A172 (cell line): ENCODE data around the gene GPX6. TPM values are rescaled to one million over a fixed set of nuclear protein-coding genes. Genes with fewer than 3 reads are reported as not detected.
"Not testable (repeated sequence)": the region's sequence is repeated elsewhere in the genome, so short reads cannot be mapped to it uniquely, and the experiment has no call there.

Source experiments
- DNase-seq: peaks from one replicate; pipeline ENCODE4 v3.0.0-alpha.2; 2015; ENCODE audit warnings: low spot score
- total RNA-seq: library from RNA; depleted of rRNA; stranded (reverse); fragments of >200 nt; shearing (Covaris generic); gene quantifications from 2 replicates; pipeline ENCODE4 v1.2.3, GENCODE V29; 2014

The GPX6 gene
- total RNA-seq, 1 experiment from 2014 or later, result not detected

GRCh38 chr6:28525496-28526039 is 10.0 kb upstream of the GPX6 start, which contains the start of gene GPX5:
Gene GPX5, plus strand, starts transcription at chr6:28525881. Its CDS starts 133 bp downstream, at chr6:28526014.
- peak; percentile 31 for DNase-seq

DNA sequence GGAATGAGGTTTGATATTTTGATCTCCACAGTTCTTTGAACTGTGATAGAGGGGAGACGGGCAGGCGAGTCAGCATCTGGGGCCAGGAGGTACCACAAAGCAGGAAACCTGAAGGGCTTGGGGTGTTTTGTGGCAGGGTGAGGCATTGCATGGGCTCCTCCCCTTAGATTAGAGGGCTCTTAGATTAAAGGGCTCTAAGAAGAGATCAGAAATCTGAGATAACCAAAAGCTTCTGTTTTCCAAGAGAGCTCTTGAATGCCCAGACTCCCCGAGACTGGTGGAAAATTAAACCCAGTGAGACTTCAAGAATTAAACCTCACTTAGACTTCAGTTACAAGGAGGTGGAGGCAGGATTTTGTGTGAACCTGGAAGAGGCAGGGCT is 7.6 kb upstream of the GPX6 start:
- DNase-seq, result no peak

DNA sequence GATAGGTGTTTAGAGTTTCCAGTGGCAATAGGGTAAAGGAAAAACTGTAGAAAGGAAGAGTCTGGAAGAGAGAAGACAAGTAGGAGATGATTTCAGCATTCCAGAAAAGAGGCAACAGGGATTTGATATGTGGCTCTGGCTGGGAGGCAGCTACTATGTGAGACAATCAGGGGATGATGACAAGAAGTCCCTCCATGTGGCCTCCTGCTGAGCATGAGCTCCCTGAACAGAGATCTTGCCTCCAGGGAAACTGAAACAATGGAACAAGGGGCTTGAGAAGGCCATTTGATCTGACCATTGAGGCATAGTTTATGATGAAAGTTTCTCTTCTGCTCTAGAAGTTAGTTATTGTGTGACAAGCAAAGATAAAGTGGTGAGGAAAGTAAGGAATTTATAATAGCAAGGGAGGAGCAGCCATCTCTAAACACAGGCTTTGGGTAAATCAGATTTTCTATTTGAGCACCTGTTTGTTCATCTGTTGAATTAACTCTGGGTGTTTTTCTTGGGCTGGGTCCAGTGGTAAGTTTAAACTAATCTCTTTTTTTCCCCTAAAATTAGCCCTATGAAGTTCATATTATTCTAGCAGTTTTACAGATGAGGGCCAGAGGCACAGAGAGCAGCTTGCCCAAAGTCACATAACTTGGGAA is 7.1 kb upstream of the GPX6 start:
- DNase-seq, result no peak

DNA sequence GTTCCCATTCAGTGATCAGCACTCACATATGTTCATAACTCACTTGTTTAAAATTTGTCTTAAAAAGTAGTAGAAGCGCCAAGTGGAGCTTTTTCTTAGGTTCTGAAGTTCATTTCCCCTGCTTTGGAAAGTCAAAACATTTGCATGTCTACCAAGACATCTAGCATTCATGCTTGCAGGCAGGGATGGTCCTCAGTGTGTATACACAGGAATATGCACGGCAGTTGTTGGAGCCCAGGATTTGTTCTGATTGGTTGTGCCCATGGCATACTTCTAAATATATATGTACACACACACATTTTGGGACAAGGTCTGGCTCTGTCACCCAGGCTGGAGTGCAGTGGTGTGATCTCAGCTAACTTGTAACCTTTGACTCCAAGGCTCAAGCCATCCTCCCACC is 2.4 kb upstream of the GPX6 start:
- no peak for DNase-seq

GRCh38 chr6:28512387-28512786 is 3.2 kb downstream of the GPX6 start:
- not testable (repeated sequence) for DNase-seq

DNA sequence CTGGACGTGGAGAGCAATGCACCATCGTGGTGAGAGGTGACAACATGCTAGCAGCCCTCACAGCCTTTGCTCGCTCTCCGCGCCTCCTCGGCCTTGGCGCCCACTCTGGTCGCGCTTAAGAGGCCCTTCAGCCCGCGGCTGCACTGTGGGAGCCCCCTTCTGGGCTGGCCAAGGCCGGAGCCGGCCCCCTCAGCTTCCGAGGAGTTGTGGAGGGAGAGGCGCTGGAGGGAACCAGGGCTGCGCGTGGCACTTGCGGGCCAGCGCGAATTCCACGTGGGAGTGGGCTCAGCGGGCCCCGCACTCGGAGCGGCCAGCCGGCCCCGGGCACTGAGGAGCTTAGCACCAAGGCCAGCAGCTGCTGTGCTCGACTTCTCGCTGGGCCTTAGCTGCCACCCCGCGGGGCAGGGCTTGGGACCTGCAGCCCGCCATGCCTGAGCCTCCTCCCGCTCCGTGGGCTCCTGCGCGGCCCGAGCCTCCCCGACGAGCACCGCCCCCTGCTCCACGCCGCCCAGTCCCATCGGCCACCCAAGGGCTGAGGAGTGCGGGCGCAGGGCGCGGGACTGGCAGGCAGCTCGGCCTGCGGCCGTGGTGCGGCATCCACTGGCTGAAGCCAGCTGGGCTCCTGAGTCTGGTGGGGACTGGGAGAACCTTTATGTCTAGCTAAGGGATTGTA is 3.8 kb downstream of the GPX6 start:
- DNase-seq, result no peak

- DNase-seq, result no peak
Observed at GRCh38 chr6:28506807-28507475, 8.7 kb downstream of the GPX6 start.

GRCh38 chr6:28505733-28506132 is 9.9 kb downstream of the GPX6 start:
- no peak for DNase-seq

GRCh38 chr6:28502709-28503305 is 12.8 kb downstream of the GPX6 start:
- DNase-seq, result not testable (repeated sequence)

DNA sequence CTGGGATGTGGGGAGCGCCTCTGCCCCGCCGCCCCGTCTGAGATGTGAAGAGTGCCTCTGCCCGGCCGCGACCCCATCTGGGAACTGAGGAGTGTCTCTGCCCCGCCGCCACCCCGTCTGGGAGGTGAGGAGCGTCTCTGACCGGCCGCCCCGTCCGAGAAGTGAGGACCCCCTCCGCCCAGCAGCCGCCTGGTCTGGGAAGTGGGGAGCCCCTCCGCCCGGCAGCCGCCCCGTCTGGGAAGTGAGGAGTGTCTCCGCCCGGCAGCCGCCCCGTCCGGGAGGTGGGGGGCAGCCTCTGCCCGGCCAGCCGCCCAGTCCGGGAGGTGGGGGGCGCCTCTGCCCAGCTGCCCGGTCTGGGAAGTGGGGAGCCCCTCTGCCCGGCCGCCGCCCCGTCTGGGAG is 13.5 kb downstream of the GPX6 start:
- DNase-seq, result not testable (repeated sequence)

DNA sequence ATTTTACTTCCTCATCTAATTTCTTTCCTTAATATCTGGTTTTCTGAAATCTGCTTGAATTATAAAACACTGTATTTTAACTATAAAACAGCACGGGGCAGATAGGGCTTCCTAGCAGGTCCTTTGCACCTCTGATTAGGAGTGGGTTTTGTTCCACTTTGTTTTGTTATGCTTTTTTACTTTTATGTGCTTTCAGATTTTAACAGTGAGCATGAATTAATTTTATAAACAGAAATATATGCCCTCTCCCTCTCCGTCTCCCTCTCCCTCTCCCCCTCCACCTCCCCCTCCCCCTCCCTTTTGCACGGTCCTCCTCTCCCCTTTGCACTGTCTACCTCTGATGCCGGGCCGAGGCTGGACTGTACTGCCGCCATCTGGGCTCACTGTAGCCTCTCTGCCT is 14.3 kb downstream of the GPX6 start:
- no peak for DNase-seq

DNA sequence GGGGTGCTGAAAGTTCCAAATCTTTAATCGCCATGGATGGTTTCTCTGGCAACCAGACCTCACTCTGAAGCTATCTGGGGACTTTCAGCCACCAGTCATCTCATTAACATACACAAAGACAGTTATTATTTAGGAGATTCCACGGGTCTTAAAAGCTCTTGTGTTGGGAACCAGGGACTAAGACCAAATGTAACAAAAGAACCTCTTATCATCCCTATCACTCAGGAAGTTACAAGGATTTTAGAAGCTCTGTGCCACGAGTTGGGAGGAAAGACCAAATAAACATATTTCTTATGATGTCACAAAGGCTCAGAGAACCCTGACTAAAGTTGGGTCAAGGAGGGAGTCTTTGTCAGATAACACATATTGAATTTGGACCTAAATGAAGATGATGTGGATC is 17.7 kb downstream of the GPX6 start:
- no peak for DNase-seq

DNA sequence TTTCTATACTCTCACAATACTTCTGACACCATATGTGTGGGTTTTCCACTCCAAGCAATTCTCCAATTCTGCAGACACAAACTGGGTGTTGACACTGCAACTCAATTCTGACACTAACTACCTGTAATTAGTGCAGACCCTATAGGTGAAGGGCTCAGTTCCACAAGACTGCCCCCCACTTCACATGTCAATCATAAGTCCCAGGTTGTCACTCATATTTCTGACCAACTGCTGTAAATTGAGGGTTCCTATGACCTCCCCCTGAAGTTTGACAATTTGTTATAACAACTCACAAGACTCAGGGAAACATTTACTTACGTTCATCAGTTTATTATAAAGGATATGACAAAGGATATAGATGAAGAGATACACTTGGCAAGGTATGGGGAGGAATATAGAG is 18.3 kb downstream of the GPX6 start:
- DNase-seq, result no peak

- DNase-seq, result no peak
Observed at GRCh38 chr6:28496099-28496779, 19.4 kb downstream of the GPX6 start.

DNA sequence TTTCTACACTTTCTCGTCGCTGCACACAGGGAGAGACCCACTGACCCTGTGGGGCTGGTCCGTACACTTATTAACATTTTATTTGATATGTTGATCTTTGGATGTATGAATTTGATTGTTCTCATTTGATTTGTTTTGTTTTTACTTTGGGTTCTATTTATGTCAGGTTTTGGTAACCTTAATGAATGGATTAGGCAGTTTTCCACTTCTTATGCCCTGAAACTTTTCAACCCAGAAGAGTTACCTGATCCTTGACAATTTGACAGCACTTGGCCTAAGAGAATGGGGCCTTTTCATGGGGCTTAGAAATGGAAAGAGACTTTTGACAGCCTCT is 23.6 kb downstream of the GPX6 start:
- no peak for DNase-seq

GRCh38 chr6:28490205-28490890 is 25.2 kb downstream of the GPX6 start:
- DNase-seq, result peak; percentile 13

DNA sequence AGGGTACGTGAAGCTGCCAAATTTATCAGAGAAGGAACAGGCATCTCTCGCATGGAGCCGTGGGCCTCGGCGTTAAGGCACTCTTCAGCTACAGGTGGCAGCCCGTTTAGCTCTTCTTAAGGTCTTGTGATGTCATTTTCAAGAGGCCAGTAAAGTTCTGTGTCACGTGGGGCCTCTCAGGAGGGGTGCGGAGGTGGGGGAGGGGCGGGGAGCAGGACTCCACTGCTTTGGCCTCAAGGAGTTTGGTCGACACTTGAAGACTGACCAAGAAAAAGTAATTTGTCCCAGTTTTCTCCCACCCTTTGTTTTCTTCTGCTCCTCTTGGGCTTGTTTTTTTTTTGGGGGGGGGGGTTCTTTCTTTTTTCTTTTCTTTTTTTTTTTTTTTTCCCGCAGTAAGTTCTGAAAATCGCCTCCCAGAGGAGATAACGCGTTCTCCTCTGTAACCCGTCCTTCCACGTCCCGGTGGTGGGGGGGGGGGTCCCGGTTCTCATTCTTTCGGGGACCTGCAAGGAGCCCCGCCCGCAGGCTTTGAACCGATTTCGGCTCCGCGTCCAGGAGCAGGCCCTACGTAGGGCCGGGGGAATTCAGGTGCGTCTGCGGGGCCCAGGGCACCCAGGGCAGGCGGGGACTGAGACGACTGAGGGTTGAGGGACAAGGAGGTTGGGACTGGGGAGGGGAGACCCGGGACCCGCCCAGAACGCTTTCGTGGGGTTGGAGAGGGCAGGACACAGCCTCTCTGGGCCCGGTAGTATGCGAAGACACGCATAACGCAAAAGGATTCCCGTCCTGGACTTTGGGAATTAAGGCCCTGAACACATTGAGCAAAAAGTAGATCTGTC is 26.0 kb downstream of the GPX6 start:
- peak; percentile 72 for DNase-seq

DNA sequence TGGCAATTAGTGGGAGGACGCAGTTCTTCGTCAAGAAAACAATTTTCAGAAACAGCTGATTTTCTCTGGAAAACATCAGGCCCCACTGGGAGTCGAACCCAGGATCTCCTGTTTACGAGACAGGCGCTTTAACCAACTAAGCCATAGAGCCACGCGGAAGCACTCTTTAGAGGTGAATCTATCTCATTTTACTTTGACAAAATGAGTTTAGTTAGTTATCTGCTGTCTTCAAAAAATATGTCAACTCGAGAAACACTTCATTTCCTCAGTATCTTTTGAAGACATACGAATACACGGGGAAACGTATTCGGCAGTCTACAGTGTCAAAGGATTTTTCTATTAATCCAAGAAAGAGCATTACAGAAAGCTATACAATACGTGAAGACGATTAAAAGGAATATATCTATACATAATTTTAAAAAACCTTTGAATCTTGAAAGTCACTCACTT is 26.7 kb downstream of the GPX6 start:
- DNase-seq, result peak; percentile 83

DNA sequence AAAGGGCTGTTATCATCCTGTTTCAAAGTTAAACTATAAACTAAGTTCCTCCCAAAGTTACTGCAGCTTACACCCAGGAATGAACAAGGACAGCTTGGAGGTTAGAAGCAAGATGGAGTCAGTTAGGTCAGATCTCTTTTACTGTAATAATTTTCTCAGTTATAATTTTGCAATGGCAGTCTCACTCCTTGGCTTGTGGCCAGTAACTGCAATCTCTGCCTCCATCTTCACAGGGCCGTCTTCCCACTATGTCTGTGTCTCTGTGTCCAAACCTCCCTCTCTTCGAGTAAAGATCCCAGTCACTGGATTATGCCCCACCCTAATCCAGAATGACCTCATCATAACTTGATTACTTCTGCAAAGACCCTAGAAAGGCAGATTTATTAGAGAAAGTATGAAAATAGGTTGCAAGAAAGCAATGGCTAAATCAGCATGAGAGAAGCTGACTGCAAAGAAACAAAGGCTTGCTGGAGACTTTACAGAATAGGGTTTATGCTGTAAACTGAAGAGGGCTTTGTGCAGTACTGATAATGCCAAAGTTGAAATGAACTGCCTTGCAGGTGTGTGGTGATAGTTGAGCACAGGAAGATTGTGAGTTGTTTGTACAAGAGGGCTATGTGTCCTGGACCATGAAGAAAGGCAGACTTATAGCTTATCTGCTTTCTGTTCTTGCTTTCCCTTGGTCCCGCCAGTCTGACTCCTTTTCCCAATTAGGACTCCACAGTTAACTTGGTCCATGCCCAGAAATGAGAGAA is 28.4 kb downstream of the GPX6 start:
- no peak for DNase-seq

GRCh38 chr6:28486533-28486932 is 29.1 kb downstream of the GPX6 start:
- DNase-seq, result no peak
